ENCODE data around the gene MOBP.

GRCh38 chr3:39501968-39502837 lies 34.7 kb downstream of the MOBP start:
- no peak for TF ChIP-seq EZH2phosphoT487 (IDR thresholded peaks at IDR 0.05; ENCODE audit: borderline replicate concordance, low read length)
- no peak for TF ChIP-seq CTCF (conservative IDR thresholded peaks at IDR 0.05; ENCODE audit: low read depth, low read length)
- no peak for TF ChIP-seq EZH2 (IDR thresholded peaks at IDR 0.05; ENCODE audit: low read length, unreplicated experiment)

Measured in PC-3 (cell line).